RWPE2 (cell line): Measurements from ENCODE around the gene SSBP4.

Source experiments
- ATAC-seq: fragments of 200-7000 bp; cut with Tn5 transposase; 3 replicates; pipeline ENCODE4 v1.9.1; 2021; ENCODE audit warnings: low read depth
- DNase-seq: peaks from one replicate; pipeline ENCODE4 v3.0.0-alpha.2; 2020; ENCODE audit warnings: low spot score
- H3K27ac ChIP-seq: fragments of 450-650 bp; 2 replicates; pipeline ENCODE4 v1.5.1; 2017; ENCODE audit warnings: mild to moderate bottlenecking; ENCODE audit not compliant: poor library complexity, severe bottlenecking
- H3K27me3 ChIP-seq: fragments of 250-450 bp; sonication (Bioruptor Pico); 2 replicates; pipeline ENCODE4 v1.5.1; 2021; ENCODE audit warnings: mild to moderate bottlenecking, moderate library complexity; ENCODE audit not compliant: insufficient read depth, poor library complexity, severe bottlenecking
- H3K36me3 ChIP-seq: fragments of 250-450 bp; sonication (Bioruptor Pico); 2 replicates; pipeline ENCODE4 v1.5.1; 2020; ENCODE audit warnings: low read depth, mild to moderate bottlenecking, moderate library complexity
- H3K4me1 ChIP-seq: fragments of 250-450 bp; sonication (Bioruptor Pico); 2 replicates; pipeline ENCODE4 v1.5.1; 2021; ENCODE audit warnings: mild to moderate bottlenecking, moderate library complexity; ENCODE audit not compliant: insufficient read depth, poor library complexity, severe bottlenecking
- H3K4me3 ChIP-seq: fragments of 250-450 bp; sonication (Bioruptor Pico); 2 replicates; pipeline ENCODE4 v1.5.1; 2021; ENCODE audit warnings: mild to moderate bottlenecking, moderate library complexity; ENCODE audit not compliant: severe bottlenecking
- H3K9me3 ChIP-seq: fragments of 250-450 bp; sonication (Bioruptor Pico); 2 replicates; pipeline ENCODE4 v1.5.1; 2021; ENCODE audit warnings: mild to moderate bottlenecking, moderate library complexity; ENCODE audit not compliant: severe bottlenecking
- CTCF ChIP-seq: fragments of 450-650 bp; IDR thresholded peaks from one replicate; pipeline ENCODE4 v1.5.1; 2017; ENCODE audit warnings: mild to moderate bottlenecking, moderate library complexity; ENCODE audit not compliant: poor library complexity, severe bottlenecking

The SSBP4 gene

GRCh38 chr19:18420930-18421329 is 1.7 kb downstream of the SSBP4 start:
- no peaks in the 10 kb centered on the region for H3K9me3 ChIP-seq
- H3K36me3 ChIP-seq: no peaks in the 10 kb centered on the region
- H3K4me1 ChIP-seq: peaks cover 8% of the 10 kb centered on the region
- no peak overlapping the region for H3K27ac ChIP-seq
- H3K27me3 ChIP-seq: no peaks in the 10 kb centered on the region
- DNase-seq (no peak), ATAC-seq (no peak)
- no peak overlapping the region for H3K4me3 ChIP-seq
- no peak for TF ChIP-seq CTCF

- Histone ChIP-seq H3K9me3 (no peaks in the 10 kb centered on the region), H3K27me3 (no peaks in the 10 kb centered on the region), H3K4me1 (peaks cover 8% of the 10 kb centered on the region), H3K27ac (no peak overlapping the region), H3K4me3 (no peak overlapping the region), H3K36me3 (no peaks in the 10 kb centered on the region)
- ATAC-seq: no peak
- no peak for TF ChIP-seq CTCF
- no peak for DNase-seq
Observed at GRCh38 chr19:18421371-18421959, 2.3 kb downstream of the SSBP4 start.

GRCh38 chr19:18422530-18423191 is 3.5 kb downstream of the SSBP4 start:
- Histone ChIP-seq H3K4me1 (peaks cover 6% of the 10 kb centered on the region), H3K27ac (no peak overlapping the region)

GRCh38 chr19:18423258-18424020 is 4.2 kb downstream of the SSBP4 start:
- ATAC-seq (no peak), DNase-seq (peak; percentile 56)
- no peak for TF ChIP-seq CTCF
- Histone ChIP-seq H3K4me3 (no peak overlapping the region), H3K27ac (no peak overlapping the region), H3K27me3 (no peaks in the 10 kb centered on the region), H3K9me3 (no peaks in the 10 kb centered on the region), H3K4me1 (peaks cover 6% of the 10 kb centered on the region), H3K36me3 (no peaks in the 10 kb centered on the region)

More at GRCh38 chr19:18422530-18423191, 3.5 kb downstream of the SSBP4 start:
- Histone ChIP-seq H3K9me3 (no peaks in the 10 kb centered on the region), H3K4me3 (no peak overlapping the region), H3K36me3 (no peaks in the 10 kb centered on the region), H3K27me3 (no peaks in the 10 kb centered on the region)
- no peak for TF ChIP-seq CTCF
- DNase-seq: no peak
- ATAC-seq: no peak
